GM18502 (cell line): ENCODE results near the gene GH1.
"Not testable (repeated sequence)": the region's sequence is repeated elsewhere in the genome, so short reads cannot be mapped to it uniquely, and the experiment has no call there.

Experiments used
- ATAC-seq: cut with Tn5 transposase; IDR thresholded peaks from one replicate; pipeline ENCODE4 v1.9.1; 2021; ENCODE audit warnings: mild to moderate bottlenecking; ENCODE audit not compliant: unreplicated experiment, poor library complexity

The GH1 gene

DNA sequence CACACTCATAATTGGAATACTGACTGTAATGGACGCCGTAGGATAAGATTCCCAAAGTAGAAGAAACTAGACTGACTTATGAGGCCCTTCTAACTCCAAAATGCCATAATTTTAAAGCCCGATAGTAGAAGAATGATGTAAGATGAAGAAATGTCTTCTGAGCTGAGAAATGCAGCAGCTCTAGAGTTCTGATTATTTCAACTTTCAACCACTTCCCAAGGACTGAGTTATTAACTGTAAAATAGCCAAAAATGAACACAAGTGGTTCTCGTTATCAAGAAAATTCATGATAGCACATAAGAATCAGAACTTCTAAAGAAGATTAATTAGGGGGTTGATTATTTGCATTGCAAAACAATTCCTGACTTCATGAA, 48.4 kb downstream of the GH1 start:
- ATAC-seq = not testable (repeated sequence)

DNA sequence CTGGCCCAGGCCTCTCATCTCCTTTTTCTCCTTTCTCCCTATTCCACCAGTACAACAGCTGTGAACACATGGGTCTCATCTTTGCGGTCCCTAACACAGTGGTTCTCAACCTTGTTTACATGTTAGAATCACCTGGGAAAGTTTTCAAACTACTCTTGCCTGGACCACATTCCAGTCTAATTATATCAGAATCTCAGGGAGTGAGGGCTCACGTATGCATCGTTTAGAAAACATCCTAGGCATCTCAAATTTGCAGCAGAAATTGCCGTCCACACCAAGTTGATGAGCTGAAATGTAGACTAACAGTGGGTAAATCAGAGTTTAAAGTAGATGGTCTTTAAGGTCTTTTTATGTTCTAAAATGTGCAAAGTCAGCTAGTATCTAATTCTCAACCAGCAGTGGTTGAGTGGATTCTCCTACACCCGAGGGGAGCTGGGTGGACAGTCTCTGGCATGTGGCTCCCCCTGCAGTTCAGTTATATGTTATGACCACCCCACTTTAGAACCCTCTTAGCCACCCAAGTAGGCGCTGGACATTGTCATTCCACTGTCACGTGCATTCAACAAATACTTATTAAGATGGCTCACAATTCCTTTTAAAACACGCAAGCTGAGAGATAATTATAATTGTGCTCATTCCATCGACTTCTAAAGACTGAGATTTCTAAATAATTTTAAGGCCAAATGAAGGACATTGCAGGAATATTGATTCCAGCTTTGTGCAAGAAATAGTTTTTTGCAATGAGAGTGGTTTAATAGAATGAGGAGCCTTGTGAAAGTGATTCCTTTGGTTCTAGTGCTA, 48.9 kb downstream of the GH1 start:
- not testable (repeated sequence) for ATAC-seq
